SHP77 treated with DMSO at 0.1 percent for 48 hours (cell line): ENCODE measurements around the gene LMNTD2.
A peak's percentile ranks its signal among the peaks of the same experiment; 100 is the strongest.

Experiments
- DNase-seq: peaks from one replicate; lab custom pipeline; 2025; lab: John Stamatoyannopoulos, UW

Gene LMNTD2

GRCh38 chr11:551596-551995 lies 8.9 kb downstream of the LMNTD2 start:
- no peak for DNase-seq

- no peak for DNase-seq
These were observed 9.4 kb downstream of the LMNTD2 start for GRCh38 chr11:551131-551530.

GRCh38 chr11:550746-551085 lies 9.8 kb downstream of the LMNTD2 start:
- no peak for DNase-seq

GRCh38 chr11:550021-550745 lies 10.4 kb downstream of the LMNTD2 start:
- DNase-seq, result no peak

DNA sequence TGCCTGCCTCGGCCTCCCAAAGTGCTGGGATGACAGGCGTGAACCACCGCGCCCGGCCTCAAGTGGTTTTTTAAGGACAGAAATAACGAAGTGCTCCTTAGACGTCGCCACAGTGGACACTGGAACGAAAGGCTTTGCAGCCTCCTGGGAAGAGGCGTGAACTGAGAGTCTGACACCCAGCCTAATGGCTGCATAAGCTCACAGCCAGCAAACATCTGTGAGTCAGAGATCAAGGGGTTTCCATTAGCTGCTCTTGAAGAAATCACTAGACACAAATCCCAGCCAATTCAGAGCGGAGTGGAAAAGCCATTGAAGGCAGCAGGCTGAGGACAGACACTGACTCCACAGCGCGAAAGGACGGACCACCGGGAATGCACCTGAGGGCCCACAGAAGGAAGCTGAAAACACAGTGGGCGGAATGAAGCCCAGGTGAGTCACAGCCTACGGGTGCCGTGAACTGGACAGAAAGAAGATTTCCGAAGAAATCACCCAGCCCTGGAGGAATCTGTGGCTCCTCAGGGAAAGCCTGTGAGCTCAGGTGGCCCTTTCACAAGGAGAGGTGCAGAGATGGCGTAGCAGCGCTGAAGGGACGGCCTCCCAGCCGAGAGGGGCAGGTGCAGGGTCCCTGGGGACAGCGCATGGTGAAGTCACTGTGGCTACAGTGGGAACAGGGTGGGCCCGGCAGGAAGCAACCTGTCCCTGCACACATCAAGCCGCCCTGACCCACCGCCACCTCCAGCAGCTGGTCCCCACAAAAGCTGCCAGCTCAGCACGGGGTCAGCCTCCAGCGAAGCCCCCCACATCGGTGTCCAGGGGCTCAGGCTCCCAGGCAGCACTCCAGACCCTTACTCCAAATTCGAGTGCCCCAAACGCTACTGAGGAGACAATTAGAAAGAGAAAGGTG lies 11.6 kb downstream of the LMNTD2 start:
- DNase-seq, result no peak

GRCh38 chr11:545171-545570 lies 15.4 kb downstream of the LMNTD2 start:
- DNase-seq, result no peak

GRCh38 chr11:544817-545166 lies 15.7 kb downstream of the LMNTD2 start:
- no peak for DNase-seq

- no peak for DNase-seq
These were observed 19.1 kb downstream of the LMNTD2 start for GRCh38 chr11:541433-541885.

- DNase-seq, result no peak
These were observed 19.7 kb downstream of the LMNTD2 start for GRCh38 chr11:540583-541432.

- DNase-seq, result no peak
These were observed 20.5 kb downstream of the LMNTD2 start for GRCh38 chr11:539971-540481.

GRCh38 chr11:538431-539051 lies 22.0 kb downstream of the LMNTD2 start:
- DNase-seq, result no peak

- no peak for DNase-seq
These were observed 22.7 kb downstream of the LMNTD2 start for GRCh38 chr11:537622-538430.

- no peak for DNase-seq
These were observed 23.5 kb downstream of the LMNTD2 start, which contains the start of gene LRRC56 for GRCh38 chr11:536841-537621. TSS of gene LRRC56 (plus strand) at chr11:537527. CDS start at chr11:540685, 3,158 bp downstream.

GRCh38 chr11:535519-536454 lies 24.8 kb downstream of the LMNTD2 start, which contains the start of gene HRAS:
TSS of gene HRAS (minus strand) at chr11:535576.
- DNase-seq, result peak; percentile 25

GRCh38 chr11:535210-535518 lies 25.4 kb downstream of the LMNTD2 start:
- DNase-seq, result no peak

DNA sequence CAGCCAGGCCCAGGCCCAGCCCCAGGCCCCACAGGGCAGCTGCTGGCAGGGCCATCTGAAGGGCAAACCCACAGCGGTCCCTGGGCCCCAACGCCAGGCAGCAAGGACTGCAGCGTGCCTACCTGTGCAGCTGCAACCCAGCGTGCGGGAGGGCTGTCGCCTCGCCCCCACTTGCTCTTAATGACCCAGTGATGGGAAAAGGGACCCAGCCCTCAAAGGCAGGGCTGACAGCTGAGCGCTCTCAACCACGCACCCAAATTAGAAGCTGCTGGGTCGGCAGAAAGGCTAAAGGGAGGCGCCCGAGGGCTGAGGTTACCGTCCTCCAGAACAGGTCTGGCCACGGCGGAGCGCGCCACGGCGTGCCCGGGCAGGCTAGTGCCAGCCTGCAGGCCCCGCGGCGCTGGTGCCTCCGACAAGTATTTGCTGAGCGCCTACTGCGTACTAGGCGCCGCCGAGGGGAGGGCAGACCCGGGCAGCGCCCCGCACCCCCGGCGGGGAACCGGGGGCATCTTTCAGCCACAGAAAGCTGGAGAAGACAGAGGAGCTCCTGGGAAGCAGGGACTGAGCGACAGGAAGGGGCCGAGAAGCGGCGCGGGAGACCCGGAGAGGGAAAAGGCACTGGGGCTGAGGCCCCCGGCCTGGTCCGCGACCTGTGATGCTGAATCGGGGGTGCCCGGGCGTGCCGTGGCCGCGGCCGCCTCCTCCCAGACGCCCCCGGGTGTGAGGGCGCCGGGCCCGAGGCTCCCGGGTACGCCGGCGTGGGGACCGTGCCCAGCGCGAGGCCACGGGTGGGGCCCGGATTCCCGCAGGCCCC lies 25.9 kb downstream of the LMNTD2 start:
- no peak for DNase-seq

DNA sequence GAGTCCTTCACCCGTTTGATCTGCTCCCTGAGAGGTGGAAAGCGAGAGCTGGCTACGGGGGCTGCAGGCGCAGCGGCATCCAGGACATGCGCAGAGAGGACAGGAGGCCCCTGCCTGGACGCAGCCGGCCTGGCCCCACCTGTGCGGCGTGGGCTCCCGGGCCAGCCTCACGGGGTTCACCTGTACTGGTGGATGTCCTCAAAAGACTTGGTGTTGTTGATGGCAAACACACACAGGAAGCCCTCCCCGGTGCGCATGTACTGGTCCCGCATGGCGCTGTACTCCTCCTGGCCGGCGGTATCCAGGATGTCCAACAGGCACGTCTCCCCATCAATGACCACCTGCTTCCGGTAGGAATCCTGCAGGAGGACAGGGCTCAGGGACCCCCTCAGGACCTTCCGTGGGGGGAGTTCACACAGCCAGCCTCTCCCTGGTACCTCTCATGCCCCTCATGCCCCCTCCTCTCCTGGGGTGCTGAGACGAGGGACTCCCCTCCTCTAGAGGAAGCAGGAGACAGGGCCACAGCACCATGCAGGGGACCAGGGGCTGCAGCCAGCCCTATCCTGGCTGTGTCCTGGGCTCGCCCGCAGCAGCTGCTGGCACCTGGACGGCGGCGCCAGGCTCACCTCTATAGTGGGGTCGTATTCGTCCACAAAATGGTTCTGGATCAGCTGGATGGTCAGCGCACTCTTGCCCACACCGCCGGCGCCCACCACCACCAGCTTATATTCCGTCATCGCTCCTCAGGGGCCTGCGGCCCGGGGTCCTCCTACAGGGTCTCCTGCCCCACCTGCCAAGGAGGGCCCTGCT lies 26.7 kb downstream of the LMNTD2 start:
- no peak for DNase-seq
